MV-4-11 (cell line): ENCODE measurements around the gene MAP3K15.

Source experiments
- DNase-seq: peaks from one replicate; lab custom pipeline; 2025; lab: John Stamatoyannopoulos, UW

Gene MAP3K15

GRCh38 chrX:19347916-19348315, 167.4 kb downstream of the MAP3K15 start:
- no peak for DNase-seq

DNA sequence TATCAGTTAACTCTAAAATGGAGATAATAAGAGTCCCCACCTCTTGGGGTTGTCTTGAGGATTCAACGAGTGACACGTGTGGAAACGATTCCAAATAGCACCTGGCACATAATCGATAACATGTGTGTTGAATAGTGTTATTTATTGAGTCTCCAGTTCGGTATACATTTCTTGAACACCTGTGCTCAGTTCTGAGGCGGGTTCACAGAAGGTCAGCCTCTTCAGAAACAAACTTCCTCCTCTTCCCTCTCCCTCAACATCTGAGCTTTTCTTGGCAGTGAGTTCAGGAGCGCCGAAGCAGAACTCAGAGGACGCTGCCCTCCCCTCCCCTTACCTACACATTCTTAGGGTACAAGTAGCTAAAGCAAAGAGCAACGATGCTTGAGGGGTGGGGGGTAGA, 170.6 kb downstream of the MAP3K15 start:
- no peak for DNase-seq

DNA sequence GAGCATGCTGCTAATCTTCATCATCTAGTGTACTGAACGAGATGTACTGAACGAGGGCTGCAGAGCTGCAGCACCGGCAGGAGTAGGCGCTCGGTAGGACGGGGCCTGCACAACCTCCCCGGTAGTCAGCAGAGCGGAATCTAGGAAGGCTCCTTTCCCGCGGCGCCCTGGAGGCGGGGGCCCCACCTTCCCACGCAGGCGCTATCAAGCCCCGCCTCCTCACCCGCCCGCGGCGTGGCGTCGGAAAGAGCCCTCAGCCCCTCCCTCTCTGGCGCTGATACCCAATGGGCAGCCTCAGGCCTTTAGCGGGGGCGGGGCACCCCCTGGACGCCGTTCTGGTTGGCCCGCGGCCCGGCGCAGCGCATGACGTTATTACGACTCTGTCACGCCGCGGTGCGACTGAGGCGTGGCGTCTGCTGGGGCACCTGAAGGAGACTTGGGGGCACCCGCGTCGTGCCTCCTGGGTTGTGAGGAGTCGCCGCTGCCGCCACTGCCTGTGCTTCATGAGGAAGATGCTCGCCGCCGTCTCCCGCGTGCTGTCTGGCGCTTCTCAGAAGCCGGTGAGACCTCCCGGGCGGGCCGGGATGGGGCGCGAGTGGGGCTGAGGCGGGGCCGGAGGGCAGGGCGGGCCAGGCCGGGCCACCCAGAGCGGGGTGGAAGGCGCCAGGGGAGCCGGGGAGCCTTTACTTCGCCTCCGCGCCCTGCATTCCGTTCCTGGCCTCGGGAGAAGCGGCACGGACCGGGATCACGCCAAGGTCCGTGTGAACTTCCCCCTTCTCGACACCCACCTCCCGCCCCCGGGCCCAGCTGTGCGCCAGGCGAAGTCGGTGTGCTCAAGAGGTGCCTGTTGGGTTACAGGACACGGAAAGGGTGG, 171.5 kb downstream of the MAP3K15 start, which contains the start of gene PDHA1:
Gene PDHA1, plus strand, starts transcription at position 393 of the 874 bp plus-strand sequence. Its CDS starts 111 bp downstream, at position 504.
- DNase-seq = peak; percentile 90

DNA sequence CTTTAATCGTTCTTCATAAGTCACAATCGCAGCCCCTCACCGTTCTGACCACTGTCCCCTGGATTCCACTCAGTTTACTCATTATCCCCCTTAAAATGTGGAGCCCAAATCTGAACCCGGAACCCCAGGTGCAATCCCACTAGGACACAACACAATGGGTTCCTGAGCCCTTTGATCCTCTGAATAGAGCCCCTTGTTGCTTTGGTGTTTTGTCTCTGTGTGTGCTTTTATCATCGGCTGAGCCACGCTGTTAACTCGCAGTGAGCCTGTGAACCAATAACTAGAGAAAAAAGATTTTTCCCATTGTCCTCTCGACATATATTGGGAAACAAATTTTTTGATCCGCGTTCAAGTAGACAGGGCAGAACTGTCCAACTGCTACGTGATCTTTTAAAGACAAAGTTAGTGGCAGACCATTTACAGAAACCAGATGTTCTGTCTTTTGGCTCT, 172.2 kb downstream of the MAP3K15 start:
- no peak for DNase-seq

- DNase-seq = peak; percentile 57
Observed at GRCh38 chrX:19342331-19342906, 172.9 kb downstream of the MAP3K15 start.

DNA sequence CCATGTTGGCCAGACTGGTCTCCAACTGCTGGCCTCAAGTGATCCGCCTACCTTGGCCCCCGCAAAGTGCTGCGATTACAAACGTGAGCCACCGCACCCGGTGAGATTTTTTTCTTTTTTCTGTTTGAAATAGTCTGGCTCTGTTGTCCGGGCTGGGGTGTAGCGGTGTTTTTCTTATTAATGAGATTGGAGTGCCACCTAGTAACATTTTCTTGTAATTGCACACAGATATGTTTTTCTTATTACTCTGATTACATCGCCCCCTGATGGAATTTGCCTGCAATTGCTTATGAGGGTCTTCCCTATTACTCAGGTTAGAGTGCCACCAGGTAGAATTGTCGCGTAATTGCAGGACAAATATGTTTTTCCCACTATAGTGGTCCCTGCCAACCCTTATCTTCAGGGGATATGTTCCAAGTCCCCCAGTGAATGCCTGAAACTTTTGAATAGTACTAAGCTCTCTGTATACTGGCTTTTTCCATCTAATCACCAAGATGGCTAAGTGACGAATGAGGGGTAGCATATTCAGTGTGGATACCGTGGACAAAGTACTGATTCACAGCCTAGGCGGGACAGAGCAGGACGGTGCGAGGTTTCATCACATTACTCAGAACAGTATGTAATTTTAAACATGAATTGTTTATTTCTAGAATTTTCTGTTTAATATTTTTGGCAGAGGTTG, 180.2 kb downstream of the MAP3K15 start:
- DNase-seq = peak; percentile 61

DNA sequence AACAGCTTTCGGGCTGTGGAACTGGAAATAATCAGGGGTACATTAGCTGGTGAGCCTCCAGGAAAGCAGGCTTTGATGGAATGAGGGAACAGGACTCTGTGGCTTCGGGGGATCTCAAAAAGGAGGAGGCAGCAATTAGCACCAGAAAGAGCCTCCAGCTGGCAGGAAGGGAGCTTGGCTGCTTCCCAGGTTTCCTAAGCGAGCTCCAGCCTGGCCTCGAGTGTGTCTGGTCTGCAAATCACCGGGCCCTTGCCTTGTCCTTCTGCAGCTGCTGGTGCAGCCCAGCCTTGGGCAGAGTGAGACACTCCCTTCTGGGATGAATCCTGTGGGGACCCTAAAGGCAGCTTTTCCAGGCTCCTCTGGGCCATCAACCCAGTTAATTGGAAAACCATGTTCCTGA, 182.3 kb downstream of the MAP3K15 start:
- no peak for DNase-seq

DNA sequence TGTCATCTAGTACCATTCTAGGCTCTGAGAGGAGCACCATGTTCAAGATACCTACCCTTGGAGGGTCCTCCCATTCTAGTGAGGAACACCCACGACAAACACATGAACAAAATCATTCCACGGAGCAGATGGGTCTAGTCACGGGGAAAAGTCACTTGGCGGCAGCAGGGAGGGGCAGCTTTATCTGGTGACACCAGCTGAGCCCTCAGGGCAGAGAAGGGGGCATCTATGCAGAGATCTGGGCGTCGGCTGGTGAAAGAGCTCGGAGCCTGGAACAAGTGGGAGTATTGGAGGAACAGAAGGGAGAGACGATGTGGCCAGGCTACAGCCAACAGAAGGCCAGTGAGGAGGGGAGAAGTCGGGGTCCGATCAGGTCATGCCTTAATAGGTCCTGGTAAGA, 183.5 kb downstream of the MAP3K15 start:
- no peak for DNase-seq

GRCh38 chrX:19326567-19326966, 188.7 kb downstream of the MAP3K15 start:
- DNase-seq = no peak
